Measurements from ENCODE around the gene PLEKHA8.

The PLEKHA8 gene

GRCh38 chr7:30148951-30149459 is 120.8 kb downstream of the PLEKHA8 start:
- no peak for DNase-seq (ENCODE audit: low read depth)
- no peak overlapping the region for H3K4me3 ChIP-seq (ENCODE audit: low read depth, low read length)
- TF ChIP-seq, protein P1, sequence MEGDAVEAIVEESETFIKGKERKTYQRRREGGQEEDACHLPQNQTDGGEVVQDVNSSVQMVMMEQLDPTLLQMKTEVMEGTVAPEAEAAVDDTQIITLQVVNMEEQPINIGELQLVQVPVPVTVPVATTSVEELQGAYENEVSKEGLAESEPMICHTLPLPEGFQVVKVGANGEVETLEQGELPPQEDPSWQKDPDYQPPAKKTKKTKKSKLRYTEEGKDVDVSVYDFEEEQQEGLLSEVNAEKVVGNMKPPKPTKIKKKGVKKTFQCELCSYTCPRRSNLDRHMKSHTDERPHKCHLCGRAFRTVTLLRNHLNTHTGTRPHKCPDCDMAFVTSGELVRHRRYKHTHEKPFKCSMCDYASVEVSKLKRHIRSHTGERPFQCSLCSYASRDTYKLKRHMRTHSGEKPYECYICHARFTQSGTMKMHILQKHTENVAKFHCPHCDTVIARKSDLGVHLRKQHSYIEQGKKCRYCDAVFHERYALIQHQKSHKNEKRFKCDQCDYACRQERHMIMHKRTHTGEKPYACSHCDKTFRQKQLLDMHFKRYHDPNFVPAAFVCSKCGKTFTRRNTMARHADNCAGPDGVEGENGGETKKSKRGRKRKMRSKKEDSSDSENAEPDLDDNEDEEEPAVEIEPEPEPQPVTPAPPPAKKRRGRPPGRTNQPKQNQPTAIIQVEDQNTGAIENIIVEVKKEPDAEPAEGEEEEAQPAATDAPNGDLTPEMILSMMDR (IDR thresholded peaks at IDR 0.05; ENCODE audit: control insufficient read depth, extremely low read depth, insufficient read depth), result no peak

GRCh38 chr7:30149640-30150272 is 121.5 kb downstream of the PLEKHA8 start:
- H3K4me3 ChIP-seq (ENCODE audit: low read depth, low read length), result no peak overlapping the region
- no peak for DNase-seq (ENCODE audit: low read depth)
- TF ChIP-seq, protein P1 (IDR thresholded peaks at IDR 0.05; ENCODE audit: control insufficient read depth, extremely low read depth, insufficient read depth), result no peak

DNA sequence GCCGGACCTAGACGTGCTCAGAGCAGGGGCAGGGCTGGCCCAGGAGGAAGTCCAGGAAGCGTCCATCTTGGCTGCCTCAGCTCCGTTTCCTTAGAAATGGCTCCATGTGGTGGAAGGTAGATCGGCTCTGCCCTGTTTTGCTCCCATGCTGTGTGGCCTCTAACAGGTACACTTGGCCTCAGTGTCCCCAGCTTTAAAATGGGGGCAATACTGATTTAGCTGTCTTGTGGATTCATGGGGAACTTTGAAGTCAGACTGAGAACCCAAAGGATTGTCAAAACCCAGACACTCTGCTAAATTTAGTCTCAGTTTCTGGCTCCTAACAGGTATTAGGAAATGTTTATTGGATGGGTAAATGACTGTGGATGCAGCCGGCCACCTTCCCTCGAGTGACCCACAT is 122.5 kb downstream of the PLEKHA8 start:
- no peak for DNase-seq (ENCODE audit: low read depth)
- no peak overlapping the region for H3K4me3 ChIP-seq (ENCODE audit: low read depth, low read length)
- TF ChIP-seq, protein P1 (IDR thresholded peaks at IDR 0.05; ENCODE audit: control insufficient read depth, extremely low read depth, insufficient read depth), result no peak

GRCh38 chr7:30154111-30154587 is 125.9 kb downstream of the PLEKHA8 start:
- TF ChIP-seq, protein P1 (IDR thresholded peaks at IDR 0.05; ENCODE audit: control insufficient read depth, extremely low read depth, insufficient read depth), result no peak
- DNase-seq (ENCODE audit: low read depth), result no peak
- no peak overlapping the region for H3K4me3 ChIP-seq (ENCODE audit: low read depth, low read length)

DNA sequence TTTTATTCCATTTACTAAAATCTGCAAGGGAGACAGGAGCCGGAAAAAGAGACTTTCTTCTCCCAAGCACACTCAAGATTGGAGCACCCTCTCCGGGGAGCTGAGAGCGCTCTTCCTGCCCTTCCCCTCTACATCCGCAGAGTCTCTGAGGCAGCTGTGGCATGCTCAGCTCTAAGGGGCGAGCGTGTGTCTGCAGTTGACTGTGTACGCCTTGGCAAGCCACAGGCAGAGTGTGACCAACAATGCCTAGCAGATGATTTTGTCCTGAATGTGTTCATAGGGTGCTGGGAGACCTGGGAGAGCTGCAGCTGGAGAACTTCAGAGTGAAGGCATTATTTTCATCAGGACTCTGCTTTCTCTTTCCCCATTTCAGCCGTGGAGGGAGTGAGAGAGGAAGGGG is 127.3 kb downstream of the PLEKHA8 start:
- DNase-seq (ENCODE audit: low read depth), result no peak
- H3K4me3 ChIP-seq (ENCODE audit: low read depth, low read length), result no peak overlapping the region
- TF ChIP-seq, protein P1 (IDR thresholded peaks at IDR 0.05; ENCODE audit: control insufficient read depth, extremely low read depth, insufficient read depth), result no peak

- H3K4me3 ChIP-seq (ENCODE audit: low read depth, low read length), result no peak overlapping the region
- no peak for DNase-seq (ENCODE audit: low read depth)
Measured at GRCh38 chr7:30157204-30157603, 129.0 kb downstream of the PLEKHA8 start.

More at GRCh38 chr7:30157204-30157603, 129.0 kb downstream of the PLEKHA8 start:
- TF ChIP-seq, protein P1 (IDR thresholded peaks at IDR 0.05; ENCODE audit: control insufficient read depth, extremely low read depth, insufficient read depth), result no peak
